HG03432 (cell line): Measurements from ENCODE around the gene FHIT.
"Not testable (repeated sequence)": the region's sequence is repeated elsewhere in the genome, so short reads cannot be mapped to it uniquely, and the experiment has no call there.

Source experiments
- ATAC-seq: cut with Tn5 transposase; IDR thresholded peaks from one replicate; pipeline ENCODE4 v1.9.1; 2021; ENCODE audit warnings: mild to moderate bottlenecking, moderate library complexity; ENCODE audit not compliant: unreplicated experiment

Gene FHIT

GRCh38 chr3:59831394-59831793, 1419.9 kb downstream of the FHIT start:
- no peak for ATAC-seq

GRCh38 chr3:59829527-59829926, 1421.7 kb downstream of the FHIT start:
- ATAC-seq = no peak

- no peak for ATAC-seq
Measured at GRCh38 chr3:59824876-59825275, 1426.4 kb downstream of the FHIT start.

- no peak for ATAC-seq
Measured at GRCh38 chr3:59821274-59821673, 1430.0 kb downstream of the FHIT start.

- ATAC-seq = no peak
Measured at GRCh38 chr3:59820352-59820934, 1430.8 kb downstream of the FHIT start.

GRCh38 chr3:59818919-59819300, 1432.3 kb downstream of the FHIT start:
- no peak for ATAC-seq

- ATAC-seq = no peak
Measured at GRCh38 chr3:59818033-59818918, 1433.0 kb downstream of the FHIT start.

GRCh38 chr3:59817511-59817910, 1433.7 kb downstream of the FHIT start:
- ATAC-seq = no peak

- ATAC-seq = no peak
Measured at GRCh38 chr3:59816312-59816711, 1434.9 kb downstream of the FHIT start.

GRCh38 chr3:59813148-59813538, 1438.1 kb downstream of the FHIT start:
- ATAC-seq = no peak

- no peak for ATAC-seq
Measured at GRCh38 chr3:59812237-59813147, 1438.8 kb downstream of the FHIT start.

- no peak for ATAC-seq
Measured at GRCh38 chr3:59811160-59811559, 1440.1 kb downstream of the FHIT start.

- no peak for ATAC-seq
Measured at GRCh38 chr3:59810606-59811005, 1440.6 kb downstream of the FHIT start.

GRCh38 chr3:59809710-59810444, 1441.4 kb downstream of the FHIT start:
- no peak for ATAC-seq

GRCh38 chr3:59809016-59809415, 1442.2 kb downstream of the FHIT start:
- no peak for ATAC-seq

GRCh38 chr3:59808446-59808845, 1442.8 kb downstream of the FHIT start:
- ATAC-seq = no peak

GRCh38 chr3:59803268-59803667, 1448.0 kb downstream of the FHIT start:
- ATAC-seq = no peak

- ATAC-seq = not testable (repeated sequence)
Measured at GRCh38 chr3:59802453-59802852, 1448.8 kb downstream of the FHIT start.

- no peak for ATAC-seq
Measured at GRCh38 chr3:59802045-59802444, 1449.2 kb downstream of the FHIT start.

- ATAC-seq = no peak
Measured at GRCh38 chr3:59800481-59800880, 1450.8 kb downstream of the FHIT start.
